ENCODE data around the gene LOC101059915.
"Not testable (repeated sequence)": the region's sequence is repeated elsewhere in the genome, so short reads cannot be mapped to it uniquely, and the experiment has no call there.

LOC101059915 gene

DNA sequence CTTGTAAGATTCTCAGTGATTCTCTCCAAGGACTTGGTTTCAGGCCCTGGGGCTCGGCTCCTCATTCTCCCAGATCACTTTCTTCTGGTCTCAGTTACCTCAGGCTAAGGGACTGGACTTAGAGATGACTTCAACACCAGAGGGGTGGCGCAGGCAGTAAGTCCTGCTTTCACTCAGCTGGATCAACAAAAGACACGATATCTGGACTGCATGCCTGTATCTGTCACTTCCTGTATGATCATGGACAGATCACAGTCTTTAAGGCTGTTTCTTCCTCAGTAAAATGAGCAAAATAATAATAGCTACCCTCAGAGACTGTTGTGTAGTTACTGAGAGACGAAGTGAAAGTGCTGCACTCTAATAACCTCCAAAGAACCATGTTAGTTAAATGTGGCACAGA, 29.5 kb upstream of the LOC101059915 start:
- ATAC-seq (no peak), DNase-seq (ENCODE audit: low spot score) (no peak)

DNA sequence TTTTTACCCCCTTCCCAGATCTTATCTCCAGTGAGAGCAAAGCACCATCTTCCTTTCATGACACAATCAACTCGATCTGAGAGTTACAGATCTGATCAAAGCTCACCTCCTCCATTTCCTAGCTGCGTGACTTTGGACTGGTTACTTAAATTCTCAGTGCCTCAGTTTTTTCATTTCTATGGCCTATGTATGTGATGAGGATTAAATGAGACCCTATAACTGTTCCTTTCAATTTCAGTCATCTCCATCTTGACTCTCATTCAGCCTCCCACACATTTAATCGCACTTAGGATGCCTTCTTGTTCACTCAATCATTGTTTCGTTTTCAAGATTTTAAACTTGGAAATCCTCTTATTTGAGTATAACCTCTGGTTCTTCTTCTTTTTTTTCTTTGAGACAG, 28.9 kb upstream of the LOC101059915 start:
- no peak for DNase-seq (ENCODE audit: low spot score)
- no peak for ATAC-seq

DNA sequence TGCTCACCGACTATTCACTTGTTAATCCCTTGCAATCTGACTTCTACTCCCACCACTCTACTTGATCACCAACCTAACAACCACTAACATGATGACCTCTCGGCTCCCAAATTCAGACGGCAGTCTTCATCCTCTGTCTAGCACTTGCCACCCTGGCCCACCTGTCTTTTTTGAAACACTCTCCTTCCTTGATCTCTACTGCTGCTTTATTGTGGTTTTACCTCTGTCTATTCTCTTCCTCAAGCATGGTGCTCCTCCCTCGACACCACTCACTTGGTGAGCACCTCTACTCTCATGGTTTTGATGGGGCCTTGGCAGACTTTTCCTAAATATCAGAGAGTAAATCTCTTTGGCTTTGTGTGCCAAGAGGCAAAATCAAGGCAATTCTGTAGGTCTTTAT, 27.3 kb upstream of the LOC101059915 start:
- DNase-seq (ENCODE audit: low spot score) (no peak), ATAC-seq (no peak)

DNA sequence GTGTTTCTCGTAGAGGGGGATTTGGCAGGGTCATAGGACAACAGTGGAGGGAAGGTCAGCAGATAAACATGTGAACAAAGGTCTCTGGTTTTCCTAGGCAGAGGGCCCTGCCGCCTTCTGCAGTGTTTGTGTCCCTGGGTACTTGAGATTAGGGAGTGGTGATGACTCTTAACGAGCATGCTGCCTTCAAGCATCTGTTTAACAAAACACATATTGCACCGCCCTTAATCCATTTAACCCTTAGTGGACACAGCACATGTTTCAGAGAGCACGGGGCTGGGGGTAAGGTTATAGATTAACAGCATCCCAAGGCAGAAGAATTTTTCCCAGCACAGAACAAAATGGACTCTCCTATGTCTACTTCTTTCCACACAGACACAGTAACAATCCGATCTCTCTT, 22.9 kb upstream of the LOC101059915 start:
- not testable (repeated sequence) for DNase-seq (ENCODE audit: low spot score); ATAC-seq

DNA sequence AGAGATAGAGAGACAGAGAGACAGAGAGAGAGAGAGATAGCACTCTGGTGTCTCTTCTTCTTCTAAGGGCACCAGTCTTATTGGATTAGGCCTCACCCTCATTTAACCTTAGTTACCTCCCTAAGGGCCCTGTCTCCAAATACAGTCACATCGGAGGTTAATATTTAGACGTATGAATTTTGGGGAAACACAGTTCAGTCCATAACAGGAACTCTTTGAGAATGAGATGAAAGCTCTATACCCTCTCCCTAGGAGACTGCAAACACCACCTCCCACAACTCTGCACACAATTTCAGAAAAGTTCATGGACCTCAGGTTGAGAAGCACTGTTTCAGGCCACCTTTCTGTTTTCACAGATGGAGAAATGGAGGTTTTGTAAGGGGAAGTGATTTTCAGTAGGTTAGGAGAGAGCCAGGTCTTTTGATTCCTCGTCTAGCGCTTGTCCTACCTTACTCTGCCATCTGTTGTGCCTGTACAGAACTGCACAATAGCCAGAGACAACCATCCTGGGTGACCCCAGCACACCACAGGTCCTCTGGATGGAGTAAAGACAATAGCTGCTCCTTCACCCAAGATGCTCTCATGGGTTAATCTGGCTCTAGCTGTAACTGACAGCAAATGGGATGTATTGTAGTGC, 16.9 kb upstream of the LOC101059915 start:
- DNase-seq (ENCODE audit: low spot score) (no peak), ATAC-seq (peak; percentile 83)

DNA sequence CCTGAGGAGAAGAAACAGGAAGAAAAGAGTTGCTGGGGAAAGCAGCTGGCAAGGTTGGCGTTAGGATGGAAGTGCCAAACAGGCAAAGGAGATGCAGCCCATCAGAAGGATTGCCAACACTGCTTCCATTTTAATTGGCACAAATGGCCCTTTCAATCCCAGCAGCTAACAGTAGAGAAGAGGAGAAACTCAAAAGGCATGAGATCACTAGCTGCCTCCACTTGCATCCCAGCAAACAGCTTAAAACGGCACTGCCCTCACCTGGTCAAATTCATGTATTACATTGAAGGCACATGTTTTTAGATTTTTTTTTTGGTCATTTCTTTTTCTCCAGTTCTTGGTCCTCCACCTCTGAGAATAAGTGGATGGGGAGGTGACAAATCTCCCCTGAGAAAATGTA, 14.9 kb upstream of the LOC101059915 start:
- DNase-seq (ENCODE audit: low spot score): no peak

DNA sequence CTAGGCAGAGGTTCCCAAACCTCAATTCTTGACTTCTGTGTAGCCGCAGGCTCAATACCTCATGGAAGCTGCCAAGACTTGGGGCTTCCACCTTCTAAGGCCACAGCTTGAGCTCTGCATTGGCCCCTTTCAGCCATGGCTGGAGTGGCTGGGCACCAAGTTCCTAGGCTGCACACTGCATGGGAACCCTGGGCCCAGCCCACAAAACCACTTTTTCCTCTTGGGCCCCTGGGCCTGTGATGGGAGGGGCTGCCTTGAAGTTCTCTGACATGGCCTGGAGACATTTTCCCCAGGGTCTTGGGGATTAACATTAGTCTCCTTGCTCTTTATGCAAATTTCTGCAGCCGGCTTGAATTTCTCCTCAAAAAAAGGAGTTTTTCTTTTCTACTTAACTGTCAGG, 14.0 kb upstream of the LOC101059915 start:
- DNase-seq (ENCODE audit: low spot score): no peak
- no peak for ATAC-seq

More for the DNA sequence above, 14.9 kb upstream of the LOC101059915 start:
- peak; percentile 82 for ATAC-seq

DNA sequence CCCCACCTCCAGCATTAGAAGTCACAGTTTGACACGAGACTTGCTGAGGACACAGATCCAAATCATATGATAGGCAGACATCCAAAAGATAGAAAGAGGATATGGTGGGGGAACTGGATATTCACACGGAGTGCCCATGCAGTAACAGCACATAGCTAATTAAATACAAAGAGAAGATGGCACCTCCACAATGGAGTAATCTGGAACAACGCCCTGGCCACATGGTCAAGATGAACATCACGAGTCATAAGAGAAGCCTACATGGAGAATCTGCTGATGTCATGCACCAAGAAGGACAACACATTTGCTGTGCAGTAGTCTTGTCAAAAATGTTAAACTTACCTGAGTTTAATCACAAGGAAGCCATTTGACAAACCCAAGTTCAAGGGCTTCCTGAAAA, 10.1 kb upstream of the LOC101059915 start:
- ATAC-seq (no peak), DNase-seq (ENCODE audit: low spot score) (no peak)

DNA sequence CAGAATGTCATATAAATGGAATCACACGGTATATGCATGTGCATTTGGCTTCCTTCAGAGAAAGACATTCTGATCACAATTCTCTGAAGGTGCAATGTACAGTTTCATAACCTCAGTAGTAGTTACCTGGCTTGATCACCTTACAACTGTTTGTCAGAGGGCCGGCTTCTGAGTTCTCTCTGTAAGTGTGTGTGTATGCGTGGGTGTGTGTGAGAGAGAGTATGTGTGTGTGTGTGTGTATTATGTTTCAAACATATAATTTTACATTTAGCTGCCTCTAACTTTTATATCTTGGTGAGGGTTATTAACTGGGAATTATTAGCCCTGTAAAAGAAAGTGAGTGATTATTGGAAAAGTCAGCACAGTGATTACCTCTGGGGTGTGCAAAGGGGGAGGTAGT, 8.0 kb upstream of the LOC101059915 start:
- ATAC-seq: peak; percentile 69
- DNase-seq (ENCODE audit: low spot score): no peak

DNA sequence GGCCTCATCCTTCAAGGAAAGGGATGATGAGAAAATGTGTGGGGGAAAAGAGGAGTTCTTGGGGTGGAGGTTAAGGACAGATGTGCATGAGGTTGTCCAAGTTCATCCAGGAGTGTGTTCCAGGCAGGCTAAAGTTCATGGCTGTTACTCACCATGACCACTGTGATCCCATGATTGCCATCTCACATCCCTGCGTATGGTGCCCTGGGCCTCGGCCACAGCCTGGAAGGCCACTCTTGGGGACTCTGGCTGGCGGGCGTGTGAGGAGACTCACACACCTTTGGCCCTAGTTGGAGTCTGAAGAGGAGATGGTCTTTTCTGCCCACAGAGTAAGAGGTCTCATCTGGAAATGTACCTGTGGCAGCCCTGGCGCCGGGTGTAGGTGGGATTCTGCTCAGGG, 7.4 kb upstream of the LOC101059915 start:
- ATAC-seq: peak; percentile 73
- DNase-seq (ENCODE audit: low spot score): no peak

DNA sequence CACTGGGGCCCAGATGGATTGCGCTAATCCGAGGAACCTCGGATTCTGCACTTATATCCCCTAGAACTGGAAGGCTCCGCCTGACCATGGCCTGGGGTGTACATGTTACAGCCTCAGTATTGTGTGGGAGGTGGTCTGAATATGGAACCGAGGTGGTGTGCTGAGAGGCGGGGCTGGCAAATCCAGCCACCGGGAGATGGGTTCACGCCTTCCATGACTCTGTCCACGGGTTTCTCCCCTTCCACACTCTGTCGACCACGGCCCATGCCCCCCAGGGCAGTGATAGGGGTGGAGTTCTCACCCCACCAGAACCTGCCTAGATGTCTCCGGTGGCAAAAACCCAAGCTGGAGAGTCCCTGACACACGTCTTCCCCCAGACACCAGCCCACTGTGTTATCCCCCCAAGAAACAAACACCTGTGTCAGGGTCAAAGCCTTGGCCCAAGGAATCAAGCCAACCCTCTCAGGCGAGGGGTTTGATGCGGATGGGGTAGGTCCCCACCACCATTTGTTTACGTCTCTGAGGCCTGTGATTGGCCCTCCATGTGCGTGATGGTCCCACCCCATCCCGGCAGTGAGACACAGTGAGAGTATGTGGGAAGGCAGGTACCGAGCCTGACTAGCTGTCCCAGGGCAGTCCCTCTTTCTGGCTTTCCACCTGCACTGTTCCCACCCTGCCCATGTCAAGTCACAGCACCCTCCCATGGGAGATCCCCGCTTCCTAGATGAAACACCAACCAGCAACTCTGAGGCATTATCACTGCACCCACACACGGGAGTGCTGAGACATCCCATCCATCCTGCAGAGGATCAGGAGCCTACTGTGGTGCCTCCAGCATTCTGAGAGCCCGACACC, 6.6 kb upstream of the LOC101059915 start:
- no peak for DNase-seq (ENCODE audit: low spot score)
- no peak for ATAC-seq

DNA sequence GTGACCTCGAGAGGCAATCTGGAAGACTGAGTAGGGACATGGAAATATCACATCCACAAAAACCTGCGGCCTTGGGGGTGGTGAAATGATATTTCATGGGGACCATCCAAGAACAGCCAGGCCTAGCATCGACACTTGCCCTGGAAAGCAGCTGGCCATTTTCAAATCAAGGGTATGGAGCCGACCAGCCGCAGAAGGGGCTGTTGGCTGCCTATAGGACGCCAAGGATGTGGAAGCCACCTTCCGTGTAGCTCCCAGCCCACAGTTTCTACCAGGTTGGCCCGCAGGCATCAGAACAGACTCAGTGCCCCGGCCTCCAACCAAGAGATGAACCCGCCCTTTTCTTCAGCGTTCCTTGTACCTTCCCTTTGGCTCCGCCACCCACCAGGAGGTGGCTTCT, 5.4 kb upstream of the LOC101059915 start:
- ATAC-seq (no peak), DNase-seq (ENCODE audit: low spot score) (no peak)

DNA sequence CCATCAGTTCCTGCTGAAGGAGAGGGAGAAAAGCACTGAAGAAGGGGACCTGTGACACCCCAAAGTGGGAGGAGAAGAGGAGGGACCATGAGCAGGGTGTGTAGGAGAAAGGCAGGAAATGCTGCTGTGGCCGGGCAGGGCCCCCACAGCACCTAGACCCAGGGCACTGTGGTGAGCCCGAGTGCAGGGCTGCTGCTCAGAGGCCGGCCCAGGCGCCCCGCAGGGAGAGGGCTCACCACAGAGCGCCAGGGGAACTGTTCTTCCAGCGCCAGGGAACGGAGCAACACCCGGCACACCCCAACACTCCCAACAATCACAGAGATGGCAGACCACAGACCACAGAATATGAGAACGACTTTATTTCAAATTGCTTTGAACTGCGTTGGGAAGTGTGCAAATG, 4.7 kb upstream of the LOC101059915 start:
- not testable (repeated sequence) for DNase-seq (ENCODE audit: low spot score); ATAC-seq

DNA sequence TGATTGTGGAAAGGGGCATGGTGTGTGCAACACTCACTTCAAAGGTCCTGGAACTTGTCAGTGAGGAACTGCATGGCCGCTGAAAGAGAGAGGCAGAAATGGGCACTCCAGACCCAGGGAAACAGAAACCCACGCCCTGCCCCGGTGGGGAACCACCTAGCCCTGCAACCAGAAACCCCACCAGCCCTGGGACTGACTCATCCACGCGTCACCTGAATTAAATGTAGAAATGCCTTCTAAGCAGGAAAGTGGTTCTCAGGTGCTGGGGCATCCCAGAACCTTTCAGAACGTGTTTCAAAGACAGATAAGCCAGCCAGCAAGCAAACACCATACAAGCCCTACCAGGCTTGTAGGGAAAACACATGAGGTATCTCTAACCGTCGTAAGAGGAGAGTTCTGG, 4.1 kb upstream of the LOC101059915 start:
- ATAC-seq; DNase-seq (ENCODE audit: low spot score): not testable (repeated sequence)

DNA sequence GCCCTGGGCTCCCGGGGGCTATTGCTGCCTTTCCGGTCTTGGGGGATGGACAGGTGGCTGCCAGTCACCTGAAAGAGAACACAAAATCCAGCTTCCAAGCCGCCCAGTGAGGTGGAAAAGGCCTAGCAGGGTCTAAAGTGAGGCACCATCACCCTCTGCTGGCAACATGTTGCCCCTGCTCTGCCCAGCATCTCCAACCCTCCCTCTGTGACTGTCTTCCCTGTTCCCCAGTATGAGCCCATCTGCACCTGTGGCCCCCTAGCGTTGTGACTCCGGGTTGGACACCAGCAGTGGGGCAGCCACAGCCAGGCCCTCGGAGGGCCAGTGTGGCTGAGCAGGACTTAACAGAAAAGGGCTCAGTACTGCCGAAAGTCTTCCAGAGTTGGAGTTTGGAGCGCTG, 3.1 kb upstream of the LOC101059915 start:
- ATAC-seq: peak; percentile 52
- DNase-seq (ENCODE audit: low spot score): not testable (repeated sequence)

DNA sequence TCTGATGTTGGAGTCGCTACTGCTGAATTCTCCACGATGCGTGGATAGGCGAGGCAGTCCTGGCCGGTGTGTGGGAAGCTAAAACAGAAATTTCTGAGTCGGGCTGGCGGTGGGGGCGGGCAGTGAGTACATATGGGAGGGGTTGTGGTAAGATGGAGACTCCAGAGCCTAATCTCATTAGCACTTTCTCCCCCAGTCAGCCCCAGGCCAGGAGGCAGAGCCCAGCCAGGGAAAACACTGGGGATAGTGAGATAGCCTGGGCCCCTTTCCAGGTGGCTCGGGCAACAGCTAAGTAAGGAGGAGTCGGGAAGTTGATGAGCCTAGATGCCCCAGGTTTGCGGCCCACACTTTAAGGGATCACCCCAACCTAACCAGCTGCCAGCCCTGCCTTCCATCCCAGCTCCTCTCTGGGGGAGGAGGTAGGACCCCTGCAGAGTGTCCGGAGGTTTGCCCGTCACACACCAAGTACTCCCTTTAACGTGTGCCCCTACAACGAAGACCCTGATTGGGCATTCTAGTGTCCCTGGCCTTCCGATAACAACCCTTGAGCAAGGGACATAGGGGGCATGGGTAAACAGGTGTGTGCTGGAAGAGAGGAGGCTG, 2.4 kb upstream of the LOC101059915 start:
- ATAC-seq: no peak
- DNase-seq (ENCODE audit: low spot score): no peak

DNA sequence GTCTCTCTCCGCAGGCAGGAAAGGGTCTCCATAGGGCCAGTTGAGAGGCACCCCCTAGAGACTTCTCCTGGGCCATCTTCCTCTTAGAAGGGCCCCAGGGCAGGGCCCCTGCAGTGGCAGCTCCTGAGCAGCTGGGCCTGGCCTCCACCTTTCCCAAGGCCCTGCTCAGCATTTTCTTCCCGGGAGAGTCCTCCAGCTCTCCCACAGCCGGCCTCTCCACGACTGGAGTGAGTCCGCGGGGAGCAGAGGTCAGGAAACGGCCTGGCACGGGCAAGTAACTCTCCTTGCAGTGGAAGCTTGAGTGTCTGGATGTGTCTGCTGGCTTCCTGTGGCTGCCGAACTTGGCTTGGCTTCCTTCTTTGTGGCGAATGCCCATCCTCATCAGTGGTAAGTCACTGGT, 1.6 kb upstream of the LOC101059915 start:
- DNase-seq (ENCODE audit: low spot score) (no peak), ATAC-seq (no peak)

DNA sequence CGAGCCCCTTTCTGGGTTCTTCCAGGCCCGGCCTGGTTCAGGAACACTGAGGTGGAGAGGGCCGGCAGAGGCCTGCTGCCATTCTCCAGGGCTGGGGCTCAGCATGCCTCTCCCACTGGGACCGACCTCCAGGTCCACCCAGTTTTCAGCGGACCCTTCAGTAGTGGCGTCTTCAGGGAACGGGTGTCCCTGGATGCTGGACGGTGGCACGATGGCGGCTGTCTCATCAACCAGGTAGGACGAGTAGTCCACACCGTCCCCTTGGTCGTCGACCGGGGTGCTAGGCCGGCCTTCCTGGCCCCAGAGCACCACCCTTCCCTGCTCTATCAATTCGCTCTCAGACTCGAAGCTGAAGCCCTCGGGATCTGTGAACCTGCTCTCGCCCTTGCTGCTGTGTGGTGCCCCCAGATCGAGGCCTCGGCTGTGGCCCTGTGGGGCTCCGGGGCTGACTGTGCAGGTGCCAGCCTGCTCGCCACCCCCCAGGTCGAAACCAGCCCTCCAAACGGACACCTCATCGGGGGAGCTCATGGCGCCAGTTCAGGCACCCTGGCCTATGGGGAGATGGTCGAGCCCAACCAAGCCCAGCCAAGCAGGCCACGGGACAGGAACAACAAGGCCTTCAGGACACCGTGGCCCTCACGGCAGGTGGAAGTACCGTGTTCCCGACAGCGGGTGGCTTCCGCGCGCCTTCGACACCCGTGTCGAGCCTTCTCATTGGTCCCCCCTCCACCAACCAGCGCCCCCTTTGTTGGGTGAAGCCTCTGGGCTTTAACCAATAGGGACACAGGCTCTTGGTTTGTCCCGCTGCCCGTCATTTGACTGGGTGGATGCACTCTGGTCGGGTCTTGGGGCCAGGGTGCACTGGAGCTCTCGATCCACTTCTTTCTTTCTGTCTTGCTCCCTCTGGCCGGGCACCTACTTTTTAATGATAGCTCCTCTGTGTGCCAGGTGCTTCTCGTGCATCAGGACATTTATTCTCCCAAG, 814 bp upstream of the LOC101059915 start:
- DNase-seq (ENCODE audit: low spot score) (no peak), ATAC-seq (no peak)

DNA sequence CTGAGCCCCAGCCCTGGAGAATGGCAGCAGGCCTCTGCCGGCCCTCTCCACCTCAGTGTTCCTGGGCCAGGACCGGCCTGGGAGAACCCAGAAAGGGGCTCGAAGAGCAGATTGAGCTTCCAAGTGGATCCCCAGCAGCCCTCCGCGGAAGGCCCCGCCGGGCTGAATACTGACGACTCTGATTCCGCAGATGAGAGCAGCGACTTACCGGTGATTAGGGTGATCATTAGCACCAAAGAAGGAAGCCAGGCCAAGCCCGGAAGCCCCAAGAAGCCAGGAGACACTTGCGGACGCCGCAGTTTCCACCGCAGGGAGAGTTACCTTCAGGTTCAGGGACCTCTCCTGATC, 876 bp downstream of the LOC101059915 start:
- DNase-seq (ENCODE audit: low spot score): no peak
- ATAC-seq: no peak

DNA sequence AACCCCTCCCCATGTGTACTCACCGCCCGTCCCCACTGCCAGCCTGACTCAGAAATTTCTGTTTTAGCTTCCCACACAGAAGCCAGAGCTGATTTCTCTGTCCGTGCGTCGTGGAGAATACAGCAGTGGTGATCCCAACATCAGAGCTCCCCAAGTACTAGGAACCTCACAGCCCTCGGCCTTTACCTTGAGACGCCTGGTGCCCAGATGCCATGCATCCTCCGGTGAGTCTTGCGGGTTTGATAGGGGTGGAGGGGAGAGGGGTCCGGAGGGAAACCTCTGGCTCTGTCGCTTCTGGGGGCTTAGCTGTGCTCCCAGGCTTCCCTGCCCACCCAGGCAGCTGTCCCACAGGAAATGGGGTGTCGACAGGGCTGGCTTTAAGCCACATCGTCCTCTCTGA, 2.1 kb downstream of the LOC101059915 start:
- ATAC-seq (no peak), DNase-seq (ENCODE audit: low spot score) (no peak)

DNA sequence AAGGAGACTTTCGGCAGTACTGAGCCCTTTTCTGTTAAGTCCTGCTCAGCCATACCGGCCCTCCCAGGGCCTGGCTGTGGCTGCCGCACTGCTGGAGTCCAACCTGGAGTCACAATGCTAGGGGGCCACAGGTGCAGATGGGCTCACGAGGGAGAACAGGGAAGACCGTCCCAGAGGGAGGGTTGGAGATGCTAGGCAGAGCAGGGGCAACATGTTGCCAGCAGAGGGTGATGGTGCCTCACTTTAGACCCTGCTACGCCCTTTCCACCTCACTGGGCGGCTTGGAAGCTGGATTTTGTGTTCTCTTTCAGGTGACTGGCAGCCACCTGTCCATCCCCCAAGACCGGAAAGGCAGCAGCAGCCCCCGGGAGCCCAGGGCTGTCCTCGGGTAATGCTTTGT, 2.6 kb downstream of the LOC101059915 start:
- DNase-seq (ENCODE audit: low spot score): not testable (repeated sequence)
- peak; percentile 64 for ATAC-seq
